Ishikawa (cell line): Measurements from ENCODE around the gene IL21R.

Source experiments
- CEBPB ChIP-seq: IDR thresholded peaks from 2 replicates; pipeline ENCODE4 v1.6.1; 2012
- EP300 ChIP-seq: IDR thresholded peaks from 2 replicates; pipeline ENCODE4 v1.6.1; 2012; ENCODE audit warnings: borderline replicate concordance
- FOXM1 ChIP-seq: IDR thresholded peaks from 2 replicates; pipeline ENCODE4 v1.6.1; 2012; ENCODE audit warnings: low read depth, borderline replicate concordance
- RAD21 ChIP-seq: IDR thresholded peaks from 2 replicates; pipeline ENCODE4 v1.6.1; 2012; ENCODE audit warnings: low read depth
- TAF1 ChIP-seq: IDR thresholded peaks from 2 replicates; pipeline ENCODE4 v1.6.1; 2012; ENCODE audit warnings: low read depth, mild to moderate bottlenecking
- TEAD4 ChIP-seq: IDR thresholded peaks from 2 replicates; pipeline ENCODE4 v1.6.1; 2012
- YY1 ChIP-seq: IDR thresholded peaks from 2 replicates; pipeline ENCODE4 v1.6.1; 2012; ENCODE audit warnings: low read depth
- TF ChIP-seq, protein P1 (sequence below): IDR thresholded peaks from 2 replicates; pipeline ENCODE4 v1.6.1; 2012
- TF ChIP-seq, protein P2 (sequence below): IDR thresholded peaks from 2 replicates; pipeline ENCODE4 v1.6.1; 2012; ENCODE audit warnings: low read depth, mild to moderate bottlenecking
- TF ChIP-seq, protein P3 (sequence below): IDR thresholded peaks from 2 replicates; pipeline ENCODE4 v1.6.1; 2012

DNA sequence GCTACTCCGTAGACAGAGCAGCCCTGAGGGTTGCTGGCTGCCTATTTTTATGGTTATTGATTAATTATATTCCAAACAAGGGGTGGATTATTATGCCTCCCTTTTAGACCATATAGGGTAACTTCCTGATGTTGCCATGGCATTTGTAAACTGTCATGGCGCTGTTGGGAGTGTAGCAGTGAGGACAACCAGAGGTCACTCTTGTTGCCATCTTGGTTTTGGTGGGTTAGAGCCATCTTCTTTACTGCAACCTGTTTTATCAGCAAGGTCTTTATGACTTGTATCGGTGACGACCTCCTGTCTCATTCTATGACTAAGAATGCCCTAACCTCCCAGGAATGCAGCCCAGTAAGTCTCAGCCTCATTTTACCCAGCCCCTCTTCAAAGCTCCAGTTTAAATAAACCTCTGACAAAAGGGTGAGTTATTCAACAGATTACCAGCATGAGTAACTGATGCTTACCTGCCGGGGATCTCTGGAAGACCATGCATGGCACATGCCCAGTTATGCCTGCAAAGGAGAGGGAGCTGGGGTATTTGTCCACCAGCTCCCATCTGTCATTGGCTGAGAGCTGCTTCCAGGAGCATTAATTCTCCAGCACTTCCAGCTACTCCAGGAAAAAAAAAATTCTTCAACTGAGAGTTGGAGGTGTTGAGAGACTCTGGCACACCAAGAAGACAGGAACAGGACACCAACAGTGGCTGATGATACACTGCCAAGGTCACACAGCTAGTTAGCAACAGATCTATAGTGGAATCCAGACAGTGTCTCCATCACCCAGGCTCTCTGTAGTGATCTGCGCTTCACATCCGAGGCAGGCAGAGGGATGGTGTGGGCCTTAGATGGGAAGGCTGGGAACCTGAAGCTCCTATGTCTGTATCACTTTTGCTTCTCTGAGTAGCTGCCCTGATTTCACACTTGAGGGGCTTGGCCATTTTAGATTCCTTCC lies 36.6 kb upstream of the IL21R start:
- TF ChIP-seq CEBPB (no peak), TAF1 (no peak), RAD21 (no peak), EP300 (no peak), YY1 (no peak), FOXM1 (no peak), TEAD4 (no peak)
- TF ChIP-seq, protein P1, sequence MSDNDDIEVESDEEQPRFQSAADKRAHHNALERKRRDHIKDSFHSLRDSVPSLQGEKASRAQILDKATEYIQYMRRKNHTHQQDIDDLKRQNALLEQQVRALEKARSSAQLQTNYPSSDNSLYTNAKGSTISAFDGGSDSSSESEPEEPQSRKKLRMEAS, result no peak
- TF ChIP-seq, protein P2, sequence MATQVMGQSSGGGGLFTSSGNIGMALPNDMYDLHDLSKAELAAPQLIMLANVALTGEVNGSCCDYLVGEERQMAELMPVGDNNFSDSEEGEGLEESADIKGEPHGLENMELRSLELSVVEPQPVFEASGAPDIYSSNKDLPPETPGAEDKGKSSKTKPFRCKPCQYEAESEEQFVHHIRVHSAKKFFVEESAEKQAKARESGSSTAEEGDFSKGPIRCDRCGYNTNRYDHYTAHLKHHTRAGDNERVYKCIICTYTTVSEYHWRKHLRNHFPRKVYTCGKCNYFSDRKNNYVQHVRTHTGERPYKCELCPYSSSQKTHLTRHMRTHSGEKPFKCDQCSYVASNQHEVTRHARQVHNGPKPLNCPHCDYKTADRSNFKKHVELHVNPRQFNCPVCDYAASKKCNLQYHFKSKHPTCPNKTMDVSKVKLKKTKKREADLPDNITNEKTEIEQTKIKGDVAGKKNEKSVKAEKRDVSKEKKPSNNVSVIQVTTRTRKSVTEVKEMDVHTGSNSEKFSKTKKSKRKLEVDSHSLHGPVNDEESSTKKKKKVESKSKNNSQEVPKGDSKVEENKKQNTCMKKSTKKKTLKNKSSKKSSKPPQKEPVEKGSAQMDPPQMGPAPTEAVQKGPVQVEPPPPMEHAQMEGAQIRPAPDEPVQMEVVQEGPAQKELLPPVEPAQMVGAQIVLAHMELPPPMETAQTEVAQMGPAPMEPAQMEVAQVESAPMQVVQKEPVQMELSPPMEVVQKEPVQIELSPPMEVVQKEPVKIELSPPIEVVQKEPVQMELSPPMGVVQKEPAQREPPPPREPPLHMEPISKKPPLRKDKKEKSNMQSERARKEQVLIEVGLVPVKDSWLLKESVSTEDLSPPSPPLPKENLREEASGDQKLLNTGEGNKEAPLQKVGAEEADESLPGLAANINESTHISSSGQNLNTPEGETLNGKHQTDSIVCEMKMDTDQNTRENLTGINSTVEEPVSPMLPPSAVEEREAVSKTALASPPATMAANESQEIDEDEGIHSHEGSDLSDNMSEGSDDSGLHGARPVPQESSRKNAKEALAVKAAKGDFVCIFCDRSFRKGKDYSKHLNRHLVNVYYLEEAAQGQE, result no peak
- TF ChIP-seq, protein P3, sequence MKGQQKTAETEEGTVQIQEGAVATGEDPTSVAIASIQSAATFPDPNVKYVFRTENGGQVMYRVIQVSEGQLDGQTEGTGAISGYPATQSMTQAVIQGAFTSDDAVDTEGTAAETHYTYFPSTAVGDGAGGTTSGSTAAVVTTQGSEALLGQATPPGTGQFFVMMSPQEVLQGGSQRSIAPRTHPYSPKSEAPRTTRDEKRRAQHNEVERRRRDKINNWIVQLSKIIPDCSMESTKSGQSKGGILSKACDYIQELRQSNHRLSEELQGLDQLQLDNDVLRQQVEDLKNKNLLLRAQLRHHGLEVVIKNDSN, result no peak
